HEK293 (cell line): ENCODE data around the gene KRT32.

ENCODE experiments used
- CTCF ChIA-PET: fragments of 350-600 bp; formaldehyde crosslinking; extraction: SDS; loops from one replicate; lab custom pipeline; 2021; ENCODE audit warnings: antibody characterized with exemption; lab: Yijun Ruan, JAX
- POLR2A ChIA-PET: fragments of 300-600 bp; formaldehyde crosslinking; extraction: SDS; loops from one replicate; lab custom pipeline; 2020; ENCODE audit warnings: antibody characterized with exemption, inconsistent platforms; lab: Yijun Ruan, JAX
- H3K27ac ChIP-seq: fragments of 200-500 bp; sonication (Bioruptor generic); 2 replicates; pipeline ENCODE4 v1.5.1; 2014; ENCODE audit warnings: low read depth, low read length, control low read depth, inconsistent platforms; ENCODE audit errors: extremely low read depth
- H3K36me3 ChIP-seq, 2 experiments: fragments of 200-500 bp in 1 of 2; sonication (Bioruptor generic) in 1 of 2; 1 replicate in 1 of 2; 2 replicates in 1 of 2; pipeline ENCODE4 v1.5.1; 2014 to 2017; ENCODE audit warnings: inconsistent platforms in 2 of 2, low read length in 2 of 2; ENCODE audit not compliant: control insufficient read depth in 2 of 2, insufficient read depth in 1 of 2
- H3K4me1 ChIP-seq: fragments of 200-500 bp; sonication (Bioruptor generic); 2 replicates; pipeline ENCODE4 v1.5.1; 2014; ENCODE audit warnings: mild to moderate bottlenecking, low read length, inconsistent platforms; ENCODE audit not compliant: control insufficient read depth, insufficient read depth
- H3K4me3 ChIP-seq: 2 replicates; pipeline ENCODE4 v1.5.1; 2011; ENCODE audit warnings: low read depth, mild to moderate bottlenecking, control low read depth, low read length, moderate library complexity
- H3K9me3 ChIP-seq: fragments of 200-500 bp; sonication (Bioruptor generic); 2 replicates; pipeline ENCODE4 v1.5.1; 2014; ENCODE audit warnings: low read depth, low read length, inconsistent platforms; ENCODE audit not compliant: control insufficient read depth, insufficient read depth
- GLI4 ChIP-seq: fragments of 450-650 bp; formaldehyde crosslinking; IDR thresholded peaks from 2 replicates; pipeline ENCODE4 v1.5.1; 2016; ENCODE audit warnings: missing biosample characterization, missing genetic modification characterization
- GLIS1 ChIP-seq: fragments of 450-650 bp; formaldehyde crosslinking; IDR thresholded peaks from 2 replicates; pipeline ENCODE4 v1.5.1; 2016; ENCODE audit warnings: missing biosample characterization, missing genetic modification characterization
- HOXD13 ChIP-seq: sonication (generic); formaldehyde crosslinking; IDR thresholded peaks from 2 replicates; pipeline ENCODE4 v1.8.0; 2022; ENCODE audit warnings: missing genetic modification reagents, borderline replicate concordance
- IKZF3 ChIP-seq: fragments of 450-650 bp; IDR thresholded peaks from 2 replicates; pipeline ENCODE4 v1.5.0; 2018; ENCODE audit warnings: missing biosample characterization, mild to moderate bottlenecking, missing genetic modification characterization, moderate library complexity
- OVOL3 ChIP-seq: fragments of 450-650 bp; formaldehyde crosslinking; IDR thresholded peaks from 2 replicates; pipeline ENCODE4 v1.5.1; 2016; ENCODE audit warnings: missing biosample characterization, missing genetic modification characterization
- PBX3 ChIP-seq: sonication (generic); formaldehyde crosslinking; IDR thresholded peaks from 2 replicates; pipeline ENCODE4 v1.8.1; 2022; ENCODE audit warnings: mild to moderate bottlenecking, moderate library complexity, missing genetic modification reagents
- SCRT1 ChIP-seq: fragments of 450-650 bp; formaldehyde crosslinking; IDR thresholded peaks from 2 replicates; pipeline ENCODE4 v1.5.1; 2016; ENCODE audit warnings: missing biosample characterization, missing genetic modification characterization, borderline replicate concordance
- ZBTB8A ChIP-seq: fragments of 450-650 bp; formaldehyde crosslinking; IDR thresholded peaks from 2 replicates; pipeline ENCODE4 v1.5.1; 2016; ENCODE audit warnings: missing biosample characterization, missing genetic modification characterization
- ZFHX2 ChIP-seq: fragments of 450-650 bp; formaldehyde crosslinking; conservative IDR thresholded peaks from 2 replicates; pipeline ENCODE4 v1.5.1; 2016; ENCODE audit warnings: missing biosample characterization, missing genetic modification characterization
- ZFP3 ChIP-seq: fragments of 450-650 bp; formaldehyde crosslinking; IDR thresholded peaks from 2 replicates; pipeline ENCODE4 v1.5.1; 2016; ENCODE audit warnings: low read depth, missing biosample characterization, missing genetic modification characterization
- ZNF10 ChIP-seq: fragments of 450-650 bp; formaldehyde crosslinking; IDR thresholded peaks from 2 replicates; pipeline ENCODE4 v1.5.1; 2017; ENCODE audit warnings: missing biosample characterization, missing genetic modification characterization
- ZNF114 ChIP-seq: fragments of 450-650 bp; formaldehyde crosslinking; IDR thresholded peaks from 2 replicates; pipeline ENCODE4 v1.5.0; 2017; ENCODE audit warnings: missing biosample characterization, missing genetic modification characterization
- ZNF175 ChIP-seq: fragments of 450-650 bp; formaldehyde crosslinking; IDR thresholded peaks from 2 replicates; pipeline ENCODE4 v1.5.1; 2016; ENCODE audit warnings: missing biosample characterization, missing genetic modification characterization
- ZNF18 ChIP-seq: fragments of 450-650 bp; formaldehyde crosslinking; IDR thresholded peaks from 2 replicates; pipeline ENCODE4 v1.5.1; 2016; ENCODE audit warnings: missing biosample characterization, missing genetic modification characterization
- ZNF341 ChIP-seq: fragments of 450-650 bp; formaldehyde crosslinking; IDR thresholded peaks from 2 replicates; pipeline ENCODE4; 2016; ENCODE audit warnings: low read depth, missing biosample characterization, missing genetic modification characterization
- ZNF350 ChIP-seq: fragments of 450-650 bp; formaldehyde crosslinking; IDR thresholded peaks from 2 replicates; pipeline ENCODE4 v1.5.0; 2017; ENCODE audit warnings: missing biosample characterization, mild to moderate bottlenecking, missing genetic modification characterization
- ZNF362 ChIP-seq: fragments of 450-650 bp; formaldehyde crosslinking; IDR thresholded peaks from 2 replicates; pipeline ENCODE4 v1.5.1; 2016; ENCODE audit warnings: missing biosample characterization, missing genetic modification characterization
- ZNF404 ChIP-seq: fragments of 450-650 bp; formaldehyde crosslinking; IDR thresholded peaks from 2 replicates; pipeline ENCODE4 v1.5.1; 2017; ENCODE audit warnings: missing biosample characterization, missing genetic modification characterization
- ZNF639 ChIP-seq: fragments of 450-650 bp; formaldehyde crosslinking; IDR thresholded peaks from 2 replicates; pipeline ENCODE4 v1.5.1; 2016; ENCODE audit warnings: missing biosample characterization, missing genetic modification characterization
- ZNF660 ChIP-seq: fragments of 450-650 bp; IDR thresholded peaks from 2 replicates; pipeline ENCODE4 v1.5.1; 2018; ENCODE audit warnings: missing biosample characterization, mild to moderate bottlenecking, missing genetic modification characterization
- ZNF664 ChIP-seq: fragments of 450-650 bp; formaldehyde crosslinking; IDR thresholded peaks from 2 replicates; pipeline ENCODE4 v1.5.1; 2016; ENCODE audit warnings: missing biosample characterization, missing genetic modification characterization
- ZSCAN23 ChIP-seq: fragments of 450-650 bp; formaldehyde crosslinking; IDR thresholded peaks from 2 replicates; pipeline ENCODE4 v1.5.1; 2016; ENCODE audit warnings: missing biosample characterization, missing genetic modification characterization
- TF ChIP-seq, protein P1 (sequence below): fragments of 450-650 bp; formaldehyde crosslinking; IDR thresholded peaks from 2 replicates; pipeline ENCODE4 v1.5.1; 2017; ENCODE audit warnings: missing biosample characterization, missing genetic modification characterization
- TF ChIP-seq, protein P2 (sequence below): fragments of 450-650 bp; IDR thresholded peaks from 2 replicates; pipeline ENCODE4 v1.5.1; 2018; ENCODE audit warnings: missing biosample characterization, mild to moderate bottlenecking, missing genetic modification characterization
- TF ChIP-seq, protein P3 (sequence below): fragments of 450-650 bp; formaldehyde crosslinking; IDR thresholded peaks from 2 replicates; pipeline ENCODE4 v1.5.1; 2016; ENCODE audit warnings: missing biosample characterization, missing genetic modification characterization

KRT32 gene

GRCh38 chr17:41417576-41418015 is 49.6 kb downstream of the KRT32 start (continued):
- TF ChIP-seq ZNF18 = no peak
- TF ChIP-seq, protein P1, sequence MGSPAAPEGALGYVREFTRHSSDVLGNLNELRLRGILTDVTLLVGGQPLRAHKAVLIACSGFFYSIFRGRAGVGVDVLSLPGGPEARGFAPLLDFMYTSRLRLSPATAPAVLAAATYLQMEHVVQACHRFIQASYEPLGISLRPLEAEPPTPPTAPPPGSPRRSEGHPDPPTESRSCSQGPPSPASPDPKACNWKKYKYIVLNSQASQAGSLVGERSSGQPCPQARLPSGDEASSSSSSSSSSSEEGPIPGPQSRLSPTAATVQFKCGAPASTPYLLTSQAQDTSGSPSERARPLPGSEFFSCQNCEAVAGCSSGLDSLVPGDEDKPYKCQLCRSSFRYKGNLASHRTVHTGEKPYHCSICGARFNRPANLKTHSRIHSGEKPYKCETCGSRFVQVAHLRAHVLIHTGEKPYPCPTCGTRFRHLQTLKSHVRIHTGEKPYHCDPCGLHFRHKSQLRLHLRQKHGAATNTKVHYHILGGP (tag by site-specific recombination) = no peak
- TF ChIP-seq ZNF175 (tag by site-specific recombination) = no peak
- no peak for TF ChIP-seq ZNF664 (tag by site-specific recombination)
- TF ChIP-seq GLI4 = no peak
- TF ChIP-seq ZNF350 (tag by site-specific recombination) = no peak

GRCh38 chr17:41417127-41417526 is 50.1 kb downstream of the KRT32 start:
- Histone ChIP-seq H3K4me3 (no peak overlapping the region), H3K9me3 (no peaks in the 10 kb centered on the region), H3K4me1 (no peaks in the 10 kb centered on the region), H3K27ac (no peak overlapping the region), H3K36me3 (no peaks in the 10 kb centered on the region)
- TF ChIP-seq IKZF3 (tag by site-specific recombination) = no peak
- TF ChIP-seq, protein P2, sequence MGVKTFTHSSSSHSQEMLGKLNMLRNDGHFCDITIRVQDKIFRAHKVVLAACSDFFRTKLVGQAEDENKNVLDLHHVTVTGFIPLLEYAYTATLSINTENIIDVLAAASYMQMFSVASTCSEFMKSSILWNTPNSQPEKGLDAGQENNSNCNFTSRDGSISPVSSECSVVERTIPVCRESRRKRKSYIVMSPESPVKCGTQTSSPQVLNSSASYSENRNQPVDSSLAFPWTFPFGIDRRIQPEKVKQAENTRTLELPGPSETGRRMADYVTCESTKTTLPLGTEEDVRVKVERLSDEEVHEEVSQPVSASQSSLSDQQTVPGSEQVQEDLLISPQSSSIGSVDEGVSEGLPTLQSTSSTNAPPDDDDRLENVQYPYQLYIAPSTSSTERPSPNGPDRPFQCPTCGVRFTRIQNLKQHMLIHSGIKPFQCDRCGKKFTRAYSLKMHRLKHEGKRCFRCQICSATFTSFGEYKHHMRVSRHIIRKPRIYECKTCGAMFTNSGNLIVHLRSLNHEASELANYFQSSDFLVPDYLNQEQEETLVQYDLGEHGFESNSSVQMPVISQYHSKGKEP (tag by site-specific recombination) = no peak
- TF ChIP-seq ZFHX2 (tag by site-specific recombination) = no peak
- no peak for TF ChIP-seq ZNF10 (tag by site-specific recombination)
- TF ChIP-seq ZBTB8A = no peak
- no peak for TF ChIP-seq ZSCAN23 (tag by site-specific recombination)
- no peak for TF ChIP-seq OVOL3 (tag by site-specific recombination)
- TF ChIP-seq HOXD13 = no peak
- TF ChIP-seq SCRT1 (tag by site-specific recombination) = no peak
- TF ChIP-seq, protein P3, sequence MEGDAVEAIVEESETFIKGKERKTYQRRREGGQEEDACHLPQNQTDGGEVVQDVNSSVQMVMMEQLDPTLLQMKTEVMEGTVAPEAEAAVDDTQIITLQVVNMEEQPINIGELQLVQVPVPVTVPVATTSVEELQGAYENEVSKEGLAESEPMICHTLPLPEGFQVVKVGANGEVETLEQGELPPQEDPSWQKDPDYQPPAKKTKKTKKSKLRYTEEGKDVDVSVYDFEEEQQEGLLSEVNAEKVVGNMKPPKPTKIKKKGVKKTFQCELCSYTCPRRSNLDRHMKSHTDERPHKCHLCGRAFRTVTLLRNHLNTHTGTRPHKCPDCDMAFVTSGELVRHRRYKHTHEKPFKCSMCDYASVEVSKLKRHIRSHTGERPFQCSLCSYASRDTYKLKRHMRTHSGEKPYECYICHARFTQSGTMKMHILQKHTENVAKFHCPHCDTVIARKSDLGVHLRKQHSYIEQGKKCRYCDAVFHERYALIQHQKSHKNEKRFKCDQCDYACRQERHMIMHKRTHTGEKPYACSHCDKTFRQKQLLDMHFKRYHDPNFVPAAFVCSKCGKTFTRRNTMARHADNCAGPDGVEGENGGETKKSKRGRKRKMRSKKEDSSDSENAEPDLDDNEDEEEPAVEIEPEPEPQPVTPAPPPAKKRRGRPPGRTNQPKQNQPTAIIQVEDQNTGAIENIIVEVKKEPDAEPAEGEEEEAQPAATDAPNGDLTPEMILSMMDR (tag by site-specific recombination) = no peak
- TF ChIP-seq PBX3 (CRISPR knock-in tag) = no peak
- ChIA-PET CTCF (interaction anchor here (0.6 to 2.5 kb wide), 20 partner anchors 9 to 501 kb away, joined by 3 to 10 read pairs (median 4); no protein-coding TSS in a partner anchor), POLR2A (no interaction called here)

DNA sequence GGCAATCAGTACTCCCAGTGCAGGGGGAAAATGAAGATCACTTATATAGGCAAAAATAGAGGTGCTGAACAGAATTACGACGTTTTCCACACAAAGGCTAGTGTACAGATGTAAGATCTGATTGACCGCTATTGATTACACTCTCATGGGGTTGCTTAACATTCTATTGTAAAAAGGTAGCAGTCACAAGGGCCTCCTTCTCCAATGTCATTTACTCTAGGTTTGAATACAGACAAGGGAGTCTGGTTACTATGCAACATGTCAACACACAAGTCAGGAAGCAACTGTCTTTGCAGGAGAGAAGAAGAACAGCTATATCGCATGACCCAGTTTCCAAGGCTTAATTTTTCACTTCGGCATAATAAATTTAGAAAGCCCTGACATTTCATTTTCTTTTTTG is 50.7 kb downstream of the KRT32 start:
- ChIA-PET POLR2A (no interaction called here), CTCF (interaction anchor here (0.9 to 2.5 kb wide), 6 partner anchors 9 to 232 kb away, joined by 3 to 7 read pairs (median 4); no protein-coding TSS in a partner anchor)
- no peaks in the 10 kb centered on the region for H3K4me1 ChIP-seq
- H3K9me3 ChIP-seq = no peaks in the 10 kb centered on the region
- H3K36me3 ChIP-seq = no peaks in the 10 kb centered on the region
- H3K4me3 ChIP-seq = no peak overlapping the region
- no peak overlapping the region for H3K27ac ChIP-seq
- no peak for TF ChIP-seq ZNF660 (tag by site-specific recombination)
- no peak for TF ChIP-seq ZFP3 (tag by site-specific recombination)
- TF ChIP-seq ZNF639 = no peak
- TF ChIP-seq ZNF404 = no peak
- no peak for TF ChIP-seq ZNF114 (tag by site-specific recombination)
- no peak for TF ChIP-seq GLIS1
- TF ChIP-seq ZNF362 (tag by site-specific recombination) = no peak
- no peak for TF ChIP-seq ZNF341 (tag by site-specific recombination)
